Liver (tissue), 9 donors: ENCODE results near the gene HDDC2. TPM values are rescaled to one million over a fixed set of nuclear protein-coding genes. Genes with fewer than 3 reads are reported as not detected.

ENCODE experiments used
- DNase-seq: peaks from one replicate; pipeline ENCODE4 v3.0.0-alpha.2; 2017; ENCODE audit warnings: low spot score
- H3K27ac ChIP-seq, 2 donors: one replicate each; pipeline ENCODE4 v1.7.0; 2013; ENCODE audit warnings: inconsistent platforms in 2 of 2, low read length in 2 of 2, control low read depth in 1 of 2, low read depth in 1 of 2, mild to moderate bottlenecking in 1 of 2
- H3K27me3 ChIP-seq, 4 donors: one replicate each; pipeline versions ENCODE4 v1.6.1 to v1.7.0; 2013; ENCODE audit warnings: low read length in 3 of 4, inconsistent platforms in 1 of 4, mild to moderate bottlenecking in 1 of 4, moderate library complexity in 1 of 4; ENCODE audit not compliant: control insufficient read depth in 4 of 4, insufficient read depth in 4 of 4
- H3K36me3 ChIP-seq, 4 donors: one replicate each; pipeline versions ENCODE4 v1.6.1 to v1.7.0; 2013; ENCODE audit warnings: low read length in 3 of 4, mild to moderate bottlenecking in 3 of 4, low read depth in 1 of 4, moderate library complexity in 1 of 4; ENCODE audit not compliant: control insufficient read depth in 4 of 4, insufficient read depth in 3 of 4
- H3K4me1 ChIP-seq, 4 donors: one replicate each; pipeline versions ENCODE4 v1.6.1 to v1.7.0; 2013; ENCODE audit warnings: low read length in 3 of 4, mild to moderate bottlenecking in 3 of 4, moderate library complexity in 1 of 4; ENCODE audit not compliant: control insufficient read depth in 4 of 4, insufficient read depth in 4 of 4
- H3K4me3 ChIP-seq, 3 donors: one replicate each; pipeline versions ENCODE4 v1.6.1 to v1.7.0; 2013; ENCODE audit warnings: low read length in 3 of 3, control low read depth in 1 of 3, low read depth in 1 of 3, mild to moderate bottlenecking in 1 of 3
- H3K9ac ChIP-seq, 2 donors: one replicate each; pipeline ENCODE4 v1.7.0; 2013; ENCODE audit warnings: low read length in 2 of 2, mild to moderate bottlenecking in 2 of 2, moderate library complexity in 2 of 2, control low read depth in 1 of 2, low read depth in 1 of 2
- H3K9me3 ChIP-seq, 4 donors: one replicate each; pipeline versions ENCODE4 v1.6.1 to v1.7.0; 2013; ENCODE audit warnings: low read length in 3 of 4; ENCODE audit not compliant: control insufficient read depth in 4 of 4
- FOXA1 ChIP-seq: IDR thresholded peaks from 2 replicates; pipeline ENCODE4 v1.6.1; 2016; ENCODE audit warnings: antibody characterized with exemption
- GABPA ChIP-seq, 2 donors: IDR thresholded peaks in 1 of 2; conservative IDR thresholded peaks in 1 of 2; 2 replicates each; pipeline ENCODE4 v1.6.1; 2016; ENCODE audit warnings: antibody characterized with exemption in 2 of 2, mild to moderate bottlenecking in 1 of 2, moderate library complexity in 1 of 2
- HNF4A ChIP-seq, 2 donors: conservative IDR thresholded peaks; 2 replicates each; pipeline ENCODE4 v1.6.1; 2016; ENCODE audit warnings: antibody characterized with exemption in 2 of 2, mild to moderate bottlenecking in 2 of 2
- JUND ChIP-seq, 2 donors: IDR thresholded peaks; 2 replicates each; pipeline ENCODE4 v1.6.1; 2016; ENCODE audit warnings: antibody characterized with exemption in 2 of 2
- MAX ChIP-seq: IDR thresholded peaks from 2 replicates; pipeline ENCODE4 v1.6.1; 2016; ENCODE audit warnings: antibody characterized with exemption
- RXRA ChIP-seq, 2 donors: IDR thresholded peaks; 2 replicates each; pipeline ENCODE4 v1.6.1; 2017 to 2018; ENCODE audit warnings: antibody characterized with exemption in 2 of 2, mild to moderate bottlenecking in 1 of 2
- SP1 ChIP-seq: IDR thresholded peaks from 2 replicates; pipeline ENCODE4 v1.6.1; 2018; ENCODE audit warnings: antibody characterized with exemption, mild to moderate bottlenecking
- YY1 ChIP-seq: IDR thresholded peaks from 2 replicates; pipeline ENCODE4 v1.6.1; 2016; ENCODE audit warnings: antibody characterized with exemption, mild to moderate bottlenecking
- WGBS: extraction: QIAGEN DNeasy Blood & Tissue Kit; methylation state at CpG from one replicate; pipeline ENCODE4 v1.1.7; 2013; 5-methylcytosine and 5-hydroxymethylcytosine counted together
- polyA plus RNA-seq, 2 donors: library from polyadenylated mRNA; stranded (reverse) in 1 of 2; unstranded in 1 of 2; fragments of 200-250 nt in 1 of 2; fragments of >200 nt in 1 of 2; fragmentation: Nextera tagmentation in 1 of 2; extraction: Ambion mirVana in 1 of 2; gene quantifications; one replicate each; pipeline versions ENCODE4 v1.2.1 to v1.2.3, GENCODE V29; 2013 to 2015
- total RNA-seq, 2 donors: library from RNA; depleted of rRNA; stranded (reverse); fragments of >200 nt; gene quantifications; one replicate each; pipeline ENCODE4 v1.2.3, GENCODE V29; 2014
- TF ChIP-seq, protein P1 (sequence below): IDR thresholded peaks from 2 replicates; pipeline ENCODE4 v1.6.1; 2016; ENCODE audit warnings: antibody characterized with exemption
- TF ChIP-seq, protein P2 (sequence below): IDR thresholded peaks from 2 replicates; pipeline ENCODE4 v1.6.1; 2016; ENCODE audit warnings: antibody characterized with exemption
- TF ChIP-seq, protein P3 (sequence below): IDR thresholded peaks from 2 replicates; pipeline ENCODE4 v1.6.1; 2016; ENCODE audit warnings: antibody characterized with exemption, mild to moderate bottlenecking
- donor health status: healthy.
- donor health status: healthy.
- donor health status: healthy.
- donor health status: healthy.
- donor health status: healthy.

HDDC2 gene
- total and polyA plus RNA-seq, 4 donors: 8.8 to 21.0 (median 11.8) TPM

DNA sequence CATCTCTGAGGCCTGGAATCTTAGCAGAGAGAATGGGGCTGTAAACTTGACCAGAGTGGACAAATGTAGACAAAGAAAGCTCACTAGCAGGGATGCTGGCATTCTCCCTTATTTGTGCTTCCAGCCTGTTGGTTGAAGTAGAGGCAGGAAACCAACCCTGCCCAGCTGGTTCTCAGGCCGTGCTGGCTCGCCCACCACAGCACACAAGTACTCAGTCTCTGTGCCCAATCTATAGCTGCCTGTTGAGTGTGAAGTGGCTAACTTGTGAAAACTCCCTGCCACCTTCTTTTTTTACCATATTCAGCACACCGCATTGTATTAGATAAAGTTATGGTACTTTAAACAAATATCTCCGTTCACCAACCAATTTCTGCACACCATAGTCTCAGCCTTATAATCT, 37.3 kb downstream of the HDDC2 start:
- H3K9ac ChIP-seq: no peak overlapping the region
- DNase-seq: no peak
- no peaks in the 10 kb centered on the region for H3K36me3 ChIP-seq
- no peak overlapping the region for H3K27ac ChIP-seq
- H3K27me3 ChIP-seq: no peaks in the 10 kb centered on the region
- H3K4me3 ChIP-seq: no peak overlapping the region
- TF ChIP-seq, protein P1, sequence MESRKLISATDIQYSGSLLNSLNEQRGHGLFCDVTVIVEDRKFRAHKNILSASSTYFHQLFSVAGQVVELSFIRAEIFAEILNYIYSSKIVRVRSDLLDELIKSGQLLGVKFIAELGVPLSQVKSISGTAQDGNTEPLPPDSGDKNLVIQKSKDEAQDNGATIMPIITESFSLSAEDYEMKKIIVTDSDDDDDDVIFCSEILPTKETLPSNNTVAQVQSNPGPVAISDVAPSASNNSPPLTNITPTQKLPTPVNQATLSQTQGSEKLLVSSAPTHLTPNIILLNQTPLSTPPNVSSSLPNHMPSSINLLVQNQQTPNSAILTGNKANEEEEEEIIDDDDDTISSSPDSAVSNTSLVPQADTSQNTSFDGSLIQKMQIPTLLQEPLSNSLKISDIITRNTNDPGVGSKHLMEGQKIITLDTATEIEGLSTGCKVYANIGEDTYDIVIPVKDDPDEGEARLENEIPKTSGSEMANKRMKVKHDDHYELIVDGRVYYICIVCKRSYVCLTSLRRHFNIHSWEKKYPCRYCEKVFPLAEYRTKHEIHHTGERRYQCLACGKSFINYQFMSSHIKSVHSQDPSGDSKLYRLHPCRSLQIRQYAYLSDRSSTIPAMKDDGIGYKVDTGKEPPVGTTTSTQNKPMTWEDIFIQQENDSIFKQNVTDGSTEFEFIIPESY: no peak
- TF ChIP-seq RXRA (IDR thresholded peaks at IDR 0.05): no peak
- TF ChIP-seq YY1: no peak
- TF ChIP-seq GABPA (IDR thresholded peaks at IDR 0.05 in 1 of 2, conservative IDR thresholded peaks at IDR 0.05 in 1 of 2): no peak
- TF ChIP-seq, protein P2, sequence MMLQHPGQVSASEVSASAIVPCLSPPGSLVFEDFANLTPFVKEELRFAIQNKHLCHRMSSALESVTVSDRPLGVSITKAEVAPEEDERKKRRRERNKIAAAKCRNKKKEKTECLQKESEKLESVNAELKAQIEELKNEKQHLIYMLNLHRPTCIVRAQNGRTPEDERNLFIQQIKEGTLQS: no peak
- TF ChIP-seq MAX: no peak
- no peak for TF ChIP-seq SP1
- no peak for TF ChIP-seq FOXA1
- TF ChIP-seq JUND (IDR thresholded peaks at IDR 0.05): no peak
- TF ChIP-seq, protein P3, sequence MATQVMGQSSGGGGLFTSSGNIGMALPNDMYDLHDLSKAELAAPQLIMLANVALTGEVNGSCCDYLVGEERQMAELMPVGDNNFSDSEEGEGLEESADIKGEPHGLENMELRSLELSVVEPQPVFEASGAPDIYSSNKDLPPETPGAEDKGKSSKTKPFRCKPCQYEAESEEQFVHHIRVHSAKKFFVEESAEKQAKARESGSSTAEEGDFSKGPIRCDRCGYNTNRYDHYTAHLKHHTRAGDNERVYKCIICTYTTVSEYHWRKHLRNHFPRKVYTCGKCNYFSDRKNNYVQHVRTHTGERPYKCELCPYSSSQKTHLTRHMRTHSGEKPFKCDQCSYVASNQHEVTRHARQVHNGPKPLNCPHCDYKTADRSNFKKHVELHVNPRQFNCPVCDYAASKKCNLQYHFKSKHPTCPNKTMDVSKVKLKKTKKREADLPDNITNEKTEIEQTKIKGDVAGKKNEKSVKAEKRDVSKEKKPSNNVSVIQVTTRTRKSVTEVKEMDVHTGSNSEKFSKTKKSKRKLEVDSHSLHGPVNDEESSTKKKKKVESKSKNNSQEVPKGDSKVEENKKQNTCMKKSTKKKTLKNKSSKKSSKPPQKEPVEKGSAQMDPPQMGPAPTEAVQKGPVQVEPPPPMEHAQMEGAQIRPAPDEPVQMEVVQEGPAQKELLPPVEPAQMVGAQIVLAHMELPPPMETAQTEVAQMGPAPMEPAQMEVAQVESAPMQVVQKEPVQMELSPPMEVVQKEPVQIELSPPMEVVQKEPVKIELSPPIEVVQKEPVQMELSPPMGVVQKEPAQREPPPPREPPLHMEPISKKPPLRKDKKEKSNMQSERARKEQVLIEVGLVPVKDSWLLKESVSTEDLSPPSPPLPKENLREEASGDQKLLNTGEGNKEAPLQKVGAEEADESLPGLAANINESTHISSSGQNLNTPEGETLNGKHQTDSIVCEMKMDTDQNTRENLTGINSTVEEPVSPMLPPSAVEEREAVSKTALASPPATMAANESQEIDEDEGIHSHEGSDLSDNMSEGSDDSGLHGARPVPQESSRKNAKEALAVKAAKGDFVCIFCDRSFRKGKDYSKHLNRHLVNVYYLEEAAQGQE: no peak
- no peak for TF ChIP-seq HNF4A (conservative IDR thresholded peaks at IDR 0.05)
- H3K9me3 ChIP-seq: no peaks in the 10 kb centered on the region
- WGBS: 93% methylated on average over 4 of the region's 4 CpGs
- no peaks in the 10 kb centered on the region for H3K4me1 ChIP-seq

- 87% methylated on average over 12 of the region's 12 CpGs for WGBS
- Histone ChIP-seq H3K4me1 (no peaks in the 10 kb centered on the region), H3K36me3 (peaks cover 0 to 6% (median 0%) of the 10 kb centered on the region in 4 donors), H3K9me3 (no peaks in the 10 kb centered on the region), H3K9ac (no peak overlapping the region), H3K27ac (no peak overlapping the region), H3K4me3 (no peak overlapping the region), H3K27me3 (no peaks in the 10 kb centered on the region)
- TF ChIP-seq, protein P1: no peak
- no peak for DNase-seq
Observed at GRCh38 chr6:125262016-125263013, 39.5 kb downstream of the HDDC2 start.
